Fibroblast of lung (primary cell): ENCODE results near the gene CCDC73. TPM values are rescaled to one million over a fixed set of nuclear protein-coding genes. Genes with fewer than 3 reads are reported as not detected.

Experiments
- DNase-seq, 2 donors: peaks; one replicate each; pipeline versions ENCODE4 v3.0.0 to v3.0.0-alpha.2; 2010; ENCODE audit warnings: low read depth in 2 of 2
- H2AFZ ChIP-seq: 2 replicates; pipeline ENCODE4 v1.5.1; 2012; ENCODE audit warnings: low read length, control low read depth, inconsistent platforms
- H3K27ac ChIP-seq: 2 replicates; pipeline ENCODE4 v1.5.1; 2011; ENCODE audit warnings: low read length, control low read depth; ENCODE audit not compliant: insufficient read depth
- H3K27me3 ChIP-seq: 2 replicates; pipeline ENCODE4 v1.5.1; 2011; ENCODE audit warnings: mild to moderate bottlenecking, low read length; ENCODE audit not compliant: control insufficient read depth, insufficient read depth
- H3K36me3 ChIP-seq: 2 replicates; pipeline ENCODE4 v1.5.1; 2011; ENCODE audit warnings: low read length; ENCODE audit not compliant: control insufficient read depth, insufficient read depth
- H3K4me1 ChIP-seq: 2 replicates; pipeline ENCODE4 v1.5.1; 2011; ENCODE audit warnings: low read length; ENCODE audit not compliant: control insufficient read depth, insufficient read depth; ENCODE audit errors: extremely low read depth
- H3K4me2 ChIP-seq: 2 replicates; pipeline ENCODE4 v1.5.1; 2011; ENCODE audit warnings: low read length, control low read depth; ENCODE audit not compliant: insufficient read depth; ENCODE audit errors: extremely low read depth
- H3K4me3 ChIP-seq, 4 experiments: fragments of 200-600 bp in 1 of 4; sonication (generic) in 1 of 4; replicated peaks in 1 of 4; 2 replicates each; pipeline ENCODE4 v1.5.1; 2011 to 2016; ENCODE audit warnings: low read length in 4 of 4, low read depth in 3 of 4, mild to moderate bottlenecking in 3 of 4, control low read depth in 2 of 4, inconsistent platforms in 1 of 4, mixed read lengths in 1 of 4; ENCODE audit not compliant: insufficient read depth in 1 of 4; ENCODE audit errors: control extremely low read depth in 1 of 4
- H3K79me2 ChIP-seq: 2 replicates; pipeline ENCODE4 v1.5.1; 2012; ENCODE audit warnings: mild to moderate bottlenecking, low read length, inconsistent platforms; ENCODE audit not compliant: control insufficient read depth, insufficient read depth
- H3K9ac ChIP-seq: 2 replicates; pipeline ENCODE4 v1.5.1; 2011; ENCODE audit warnings: mild to moderate bottlenecking, low read length, control low read depth; ENCODE audit not compliant: insufficient read depth
- H3K9me3 ChIP-seq: 2 replicates; pipeline ENCODE4 v1.5.1; 2012; ENCODE audit warnings: low read depth, low read length; ENCODE audit not compliant: control insufficient read depth, insufficient read depth
- H4K20me1 ChIP-seq: 2 replicates; pipeline ENCODE4 v1.5.1; 2011; ENCODE audit warnings: low read length; ENCODE audit not compliant: control insufficient read depth, insufficient read depth; ENCODE audit errors: extremely low read depth
- EZH2 ChIP-seq: IDR thresholded peaks from 2 replicates; pipeline ENCODE4 v1.5.1; 2012; ENCODE audit warnings: low read length, control low read depth, mild to moderate bottlenecking; ENCODE audit errors: missing control alignments
- polyA plus RNA-seq, 2 donors: library from polyadenylated mRNA; depleted of rRNA in 1 of 2; stranded (reverse) in 1 of 2; unstranded in 1 of 2; fragments of >200 nt; gene quantifications; 2 replicates each; pipeline ENCODE4 v1.2.1, GENCODE V29; 2011 to 2012; ENCODE audit warnings: missing spikeins in 1 of 2
- total RNA-seq: library from RNA; depleted of rRNA; stranded (reverse); fragments of >200 nt; gene quantifications from 2 replicates; pipeline ENCODE4 v1.2.1, GENCODE V29; 2014
- TF ChIP-seq, protein P1 (sequence below), 2 donors: IDR thresholded peaks in 1 of 2; conservative IDR thresholded peaks in 1 of 2; 1 replicate in 1 of 2; 2 replicates in 1 of 2; pipeline ENCODE4 v1.5.1; 2011 to 2012; ENCODE audit warnings: low read length in 2 of 2, control low read depth in 1 of 2, inconsistent platforms in 1 of 2, low read depth in 1 of 2, mild to moderate bottlenecking in 1 of 2

Gene CCDC73
- total and polyA plus RNA-seq, 2 donors (not counting 1 experiment from before 2014, with no cell fraction given): under 0.01 TPM; not detected in 1

DNA sequence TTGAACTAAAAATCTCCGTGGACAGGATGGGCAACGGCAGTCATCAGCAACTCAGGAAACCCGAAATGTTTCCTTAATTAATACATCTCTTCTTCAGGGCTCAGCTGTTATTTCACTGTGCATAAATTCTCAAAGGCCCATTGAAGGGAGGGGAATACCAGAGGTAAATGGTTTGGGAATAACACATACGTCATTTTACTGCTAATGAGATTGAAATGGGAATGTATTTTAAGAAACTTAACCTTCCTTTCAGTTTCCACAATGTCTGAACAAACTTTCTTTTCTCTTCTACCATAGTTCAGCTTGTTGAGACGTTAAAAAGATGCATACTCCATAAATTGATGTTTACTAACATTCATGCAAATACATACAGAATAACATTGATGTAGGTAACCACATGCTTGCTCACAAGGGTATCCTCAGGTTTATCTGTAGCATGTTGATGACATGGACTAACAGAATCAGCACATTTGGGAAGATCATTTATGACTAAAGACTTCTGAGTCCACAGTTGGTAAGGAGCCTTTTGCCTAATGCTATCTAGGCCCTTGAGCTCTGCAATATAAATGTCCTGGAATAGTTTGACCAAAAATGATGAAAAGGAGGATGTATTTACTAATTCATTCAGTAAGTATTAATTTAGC, 27.6 kb upstream of the CCDC73 start:
- H3K4me2 ChIP-seq: no peak overlapping the region

GRCh38 chr11:32821517-32821916, 27.1 kb upstream of the CCDC73 start:
- H3K27ac ChIP-seq: no peak overlapping the region
- peak in 1 of 2 donors; percentile 62 for DNase-seq
- H3K9ac ChIP-seq: no peak overlapping the region
- no peaks in the 10 kb centered on the region for H3K79me2 ChIP-seq
- no peak overlapping the region for H3K4me2 ChIP-seq
- no peaks in the 10 kb centered on the region for H3K36me3 ChIP-seq
- H2AFZ ChIP-seq: no peak overlapping the region
- no peaks in the 10 kb centered on the region for H3K9me3 ChIP-seq
- no peaks in the 10 kb centered on the region for H3K27me3 ChIP-seq
- TF ChIP-seq EZH2: no peak
- TF ChIP-seq, protein P1, sequence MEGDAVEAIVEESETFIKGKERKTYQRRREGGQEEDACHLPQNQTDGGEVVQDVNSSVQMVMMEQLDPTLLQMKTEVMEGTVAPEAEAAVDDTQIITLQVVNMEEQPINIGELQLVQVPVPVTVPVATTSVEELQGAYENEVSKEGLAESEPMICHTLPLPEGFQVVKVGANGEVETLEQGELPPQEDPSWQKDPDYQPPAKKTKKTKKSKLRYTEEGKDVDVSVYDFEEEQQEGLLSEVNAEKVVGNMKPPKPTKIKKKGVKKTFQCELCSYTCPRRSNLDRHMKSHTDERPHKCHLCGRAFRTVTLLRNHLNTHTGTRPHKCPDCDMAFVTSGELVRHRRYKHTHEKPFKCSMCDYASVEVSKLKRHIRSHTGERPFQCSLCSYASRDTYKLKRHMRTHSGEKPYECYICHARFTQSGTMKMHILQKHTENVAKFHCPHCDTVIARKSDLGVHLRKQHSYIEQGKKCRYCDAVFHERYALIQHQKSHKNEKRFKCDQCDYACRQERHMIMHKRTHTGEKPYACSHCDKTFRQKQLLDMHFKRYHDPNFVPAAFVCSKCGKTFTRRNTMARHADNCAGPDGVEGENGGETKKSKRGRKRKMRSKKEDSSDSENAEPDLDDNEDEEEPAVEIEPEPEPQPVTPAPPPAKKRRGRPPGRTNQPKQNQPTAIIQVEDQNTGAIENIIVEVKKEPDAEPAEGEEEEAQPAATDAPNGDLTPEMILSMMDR (conservative IDR thresholded peaks at IDR 0.05 in 1 of 2, IDR thresholded peaks at IDR 0.05 in 1 of 2; ENCODE audit: low read depth in 1 of 2, low read length in 2 of 2): no peak
- no peaks in the 10 kb centered on the region for H3K4me1 ChIP-seq
- H4K20me1 ChIP-seq: no peaks in the 10 kb centered on the region
- H3K4me3 ChIP-seq: no peak overlapping the region

More for the DNA sequence above, 27.6 kb upstream of the CCDC73 start:
- TF ChIP-seq, protein P1 (conservative IDR thresholded peaks at IDR 0.05 in 1 of 2, IDR thresholded peaks at IDR 0.05 in 1 of 2; ENCODE audit: low read depth in 1 of 2, low read length in 2 of 2): no peak
- no peak for TF ChIP-seq EZH2
- Histone ChIP-seq H3K4me3 (no peak overlapping the region), H3K27ac (no peak overlapping the region), H3K27me3 (no peaks in the 10 kb centered on the region), H3K4me1 (no peaks in the 10 kb centered on the region), H3K79me2 (no peaks in the 10 kb centered on the region), H2AFZ (no peak overlapping the region), H3K9me3 (no peaks in the 10 kb centered on the region), H4K20me1 (no peaks in the 10 kb centered on the region), H3K36me3 (no peaks in the 10 kb centered on the region), H3K9ac (no peak overlapping the region)
- DNase-seq: no peak

DNA sequence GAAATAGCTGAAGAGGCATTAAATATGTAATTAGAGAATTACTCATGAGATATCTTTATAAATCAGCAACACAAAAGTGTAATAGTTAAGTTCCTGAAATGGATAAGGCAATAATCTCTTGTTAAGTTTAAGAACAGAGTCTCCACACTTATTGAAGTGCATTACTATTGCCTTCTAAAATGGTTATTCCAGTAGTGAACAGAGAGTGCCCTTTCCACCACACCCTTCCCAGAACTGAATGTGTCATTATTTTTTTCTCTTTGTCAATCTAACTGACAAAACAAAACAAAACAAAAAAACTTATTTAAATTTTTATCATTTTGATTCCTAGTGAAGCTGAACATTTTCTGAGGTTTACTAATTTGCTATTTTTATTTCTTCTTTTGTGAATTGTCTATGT, 26.0 kb upstream of the CCDC73 start:
- Histone ChIP-seq H3K4me1 (no peaks in the 10 kb centered on the region), H3K9ac (no peak overlapping the region), H3K4me3 (no peak overlapping the region), H3K79me2 (no peaks in the 10 kb centered on the region), H3K27ac (no peak overlapping the region), H3K4me2 (no peak overlapping the region), H3K9me3 (no peaks in the 10 kb centered on the region), H3K27me3 (no peaks in the 10 kb centered on the region), H4K20me1 (no peaks in the 10 kb centered on the region), H2AFZ (no peak overlapping the region), H3K36me3 (no peaks in the 10 kb centered on the region)
- TF ChIP-seq, protein P1 (conservative IDR thresholded peaks at IDR 0.05 in 1 of 2, IDR thresholded peaks at IDR 0.05 in 1 of 2; ENCODE audit: low read depth in 1 of 2, low read length in 2 of 2): no peak
- TF ChIP-seq EZH2: no peak
- DNase-seq: no peak
